Loucy (cell line): Measurements from ENCODE around the gene GMPR2.

Experiments used
- EZH2phosphoT487 ChIP-seq: fragments of 200-600 bp; IDR thresholded peaks from 2 replicates; pipeline ENCODE4 v1.6.1; 2018; ENCODE audit warnings: antibody characterized with exemption, mild to moderate bottlenecking, moderate library complexity, borderline replicate concordance
- TF ChIP-seq, protein P1 (sequence below): fragments of 200-600 bp; sonication (generic); conservative IDR thresholded peaks from 2 replicates; pipeline ENCODE4 v1.5.1; 2014; ENCODE audit warnings: mild to moderate bottlenecking, antibody characterized with exemption, low read length

DNA sequence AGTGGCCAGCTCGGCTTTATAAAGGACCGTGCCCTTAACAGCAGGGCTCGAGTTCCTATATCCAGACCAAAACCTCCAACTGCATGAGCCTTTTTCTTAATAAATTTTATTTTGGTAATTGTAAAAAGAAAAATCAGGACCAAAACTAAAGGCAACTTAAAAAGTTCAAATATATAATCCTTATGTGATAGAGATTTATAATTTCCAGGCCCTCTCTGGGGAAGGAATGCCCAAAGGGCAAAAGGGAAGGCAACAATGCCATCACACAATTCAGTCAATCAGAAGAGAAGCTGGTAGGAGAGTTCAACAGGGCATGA lies 43.7 kb upstream of the GMPR2 start:
- TF ChIP-seq, protein P1, sequence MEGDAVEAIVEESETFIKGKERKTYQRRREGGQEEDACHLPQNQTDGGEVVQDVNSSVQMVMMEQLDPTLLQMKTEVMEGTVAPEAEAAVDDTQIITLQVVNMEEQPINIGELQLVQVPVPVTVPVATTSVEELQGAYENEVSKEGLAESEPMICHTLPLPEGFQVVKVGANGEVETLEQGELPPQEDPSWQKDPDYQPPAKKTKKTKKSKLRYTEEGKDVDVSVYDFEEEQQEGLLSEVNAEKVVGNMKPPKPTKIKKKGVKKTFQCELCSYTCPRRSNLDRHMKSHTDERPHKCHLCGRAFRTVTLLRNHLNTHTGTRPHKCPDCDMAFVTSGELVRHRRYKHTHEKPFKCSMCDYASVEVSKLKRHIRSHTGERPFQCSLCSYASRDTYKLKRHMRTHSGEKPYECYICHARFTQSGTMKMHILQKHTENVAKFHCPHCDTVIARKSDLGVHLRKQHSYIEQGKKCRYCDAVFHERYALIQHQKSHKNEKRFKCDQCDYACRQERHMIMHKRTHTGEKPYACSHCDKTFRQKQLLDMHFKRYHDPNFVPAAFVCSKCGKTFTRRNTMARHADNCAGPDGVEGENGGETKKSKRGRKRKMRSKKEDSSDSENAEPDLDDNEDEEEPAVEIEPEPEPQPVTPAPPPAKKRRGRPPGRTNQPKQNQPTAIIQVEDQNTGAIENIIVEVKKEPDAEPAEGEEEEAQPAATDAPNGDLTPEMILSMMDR, result no peak
- no peak for TF ChIP-seq EZH2phosphoT487
